C4-2B (cell line): ENCODE data around the gene EIF2AK2.

Experiments used
- H3K27ac ChIP-seq: fragments of 450-650 bp; 2 replicates; pipeline ENCODE4 v1.5.1; 2017
- ZFX ChIP-seq: fragments of 450-650 bp; IDR thresholded peaks from 2 replicates; pipeline ENCODE4 v1.6.1; 2017
- TF ChIP-seq, protein P1 (sequence below): fragments of 450-650 bp; conservative IDR thresholded peaks from 2 replicates; pipeline ENCODE4 v1.5.1; 2017; ENCODE audit warnings: mild to moderate bottlenecking

The EIF2AK2 gene

DNA sequence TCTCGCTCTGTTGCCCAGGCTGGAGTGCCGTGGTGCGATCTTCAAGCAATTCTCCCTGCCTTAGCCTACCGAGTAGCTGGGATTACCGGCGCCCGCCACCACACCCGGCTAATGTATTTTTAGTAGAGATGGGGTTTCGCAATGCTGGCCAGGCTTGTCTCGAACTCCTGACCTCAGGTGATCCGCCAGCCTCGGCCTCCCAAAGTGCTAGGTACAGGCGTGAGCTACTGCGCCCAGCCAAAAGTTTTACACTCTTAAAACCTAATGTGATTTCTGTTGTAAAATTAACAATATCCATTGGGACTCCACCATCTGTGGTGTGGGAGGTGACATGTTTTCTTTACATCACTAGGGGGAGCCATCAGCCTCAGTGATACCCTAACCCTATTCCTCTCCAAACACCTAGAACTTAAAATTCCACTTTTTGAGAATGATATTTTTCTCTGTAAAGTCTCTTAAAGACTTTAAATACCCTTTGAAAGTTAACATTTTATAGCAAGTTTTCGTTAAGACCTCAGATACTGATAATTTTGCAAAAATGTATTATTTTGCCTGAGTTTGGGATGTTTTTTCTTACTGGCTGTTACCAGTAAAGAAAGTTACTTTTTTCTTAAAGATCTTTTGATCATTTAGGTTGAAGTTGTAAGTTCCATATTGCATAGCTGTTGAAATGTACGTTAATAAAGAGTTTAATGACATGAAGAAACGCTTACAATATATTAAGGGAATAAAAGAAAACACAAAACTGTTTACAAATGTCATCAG, 11.6 kb upstream of the EIF2AK2 start:
- H3K27ac ChIP-seq, result no peak overlapping the region

DNA sequence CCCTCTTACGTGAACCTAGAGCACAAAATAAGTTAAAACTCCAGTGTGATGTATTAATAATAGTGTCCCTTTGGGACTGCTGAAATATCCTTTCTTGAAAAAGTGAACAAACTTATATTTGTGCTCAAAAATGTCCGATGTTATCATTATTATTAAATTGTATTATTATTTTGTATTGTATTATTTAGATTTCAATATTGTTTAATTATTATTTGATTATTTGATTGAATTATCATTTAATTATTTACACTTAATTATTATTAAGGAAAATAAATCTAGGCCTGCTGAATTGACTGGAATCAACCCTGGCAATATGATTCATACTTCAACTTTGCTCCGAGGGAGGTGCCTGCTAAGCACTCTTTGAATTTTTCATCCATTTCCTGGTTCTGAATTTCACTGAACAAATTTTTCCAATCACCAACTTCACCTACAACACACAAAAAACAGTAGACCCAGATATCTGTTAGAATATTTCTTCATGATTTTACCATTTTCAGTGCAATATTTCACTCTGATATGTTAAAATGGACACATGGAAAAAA, 10.9 kb upstream of the EIF2AK2 start:
- TF ChIP-seq, protein P1, sequence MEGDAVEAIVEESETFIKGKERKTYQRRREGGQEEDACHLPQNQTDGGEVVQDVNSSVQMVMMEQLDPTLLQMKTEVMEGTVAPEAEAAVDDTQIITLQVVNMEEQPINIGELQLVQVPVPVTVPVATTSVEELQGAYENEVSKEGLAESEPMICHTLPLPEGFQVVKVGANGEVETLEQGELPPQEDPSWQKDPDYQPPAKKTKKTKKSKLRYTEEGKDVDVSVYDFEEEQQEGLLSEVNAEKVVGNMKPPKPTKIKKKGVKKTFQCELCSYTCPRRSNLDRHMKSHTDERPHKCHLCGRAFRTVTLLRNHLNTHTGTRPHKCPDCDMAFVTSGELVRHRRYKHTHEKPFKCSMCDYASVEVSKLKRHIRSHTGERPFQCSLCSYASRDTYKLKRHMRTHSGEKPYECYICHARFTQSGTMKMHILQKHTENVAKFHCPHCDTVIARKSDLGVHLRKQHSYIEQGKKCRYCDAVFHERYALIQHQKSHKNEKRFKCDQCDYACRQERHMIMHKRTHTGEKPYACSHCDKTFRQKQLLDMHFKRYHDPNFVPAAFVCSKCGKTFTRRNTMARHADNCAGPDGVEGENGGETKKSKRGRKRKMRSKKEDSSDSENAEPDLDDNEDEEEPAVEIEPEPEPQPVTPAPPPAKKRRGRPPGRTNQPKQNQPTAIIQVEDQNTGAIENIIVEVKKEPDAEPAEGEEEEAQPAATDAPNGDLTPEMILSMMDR, result no peak
- TF ChIP-seq ZFX, result no peak
- no peak overlapping the region for H3K27ac ChIP-seq

More for the DNA sequence above, 11.6 kb upstream of the EIF2AK2 start:
- TF ChIP-seq ZFX, result no peak
- TF ChIP-seq, protein P1, result peak; percentile 86

DNA sequence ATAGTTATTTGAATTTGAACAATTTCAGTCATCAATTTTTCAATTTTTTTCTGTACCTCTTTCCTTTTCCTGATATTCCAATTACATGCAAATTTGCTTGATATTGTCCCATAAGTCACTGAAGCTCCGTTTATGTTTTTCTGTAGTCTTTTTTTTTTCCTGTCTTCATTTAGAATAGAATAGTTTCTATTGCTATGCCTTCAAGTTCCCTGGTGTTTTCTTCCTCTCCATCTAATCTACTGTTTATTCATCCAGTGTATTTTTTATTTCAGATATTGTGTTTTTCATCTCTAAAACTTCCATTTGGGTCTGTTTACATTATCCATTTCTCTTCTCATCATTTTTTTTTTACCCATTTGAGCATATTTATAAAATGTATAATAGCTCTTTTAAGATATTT, 8.0 kb upstream of the EIF2AK2 start:
- H3K27ac ChIP-seq, result no peak overlapping the region
- TF ChIP-seq ZFX, result no peak
- TF ChIP-seq, protein P1, result no peak

- H3K27ac ChIP-seq, result peak overlapping the region; percentile 80
- TF ChIP-seq ZFX, result peak; percentile 87
- TF ChIP-seq, protein P1, result no peak
These were observed 516 bp downstream of the EIF2AK2 start for GRCh38 chr2:37156071-37156856.

DNA sequence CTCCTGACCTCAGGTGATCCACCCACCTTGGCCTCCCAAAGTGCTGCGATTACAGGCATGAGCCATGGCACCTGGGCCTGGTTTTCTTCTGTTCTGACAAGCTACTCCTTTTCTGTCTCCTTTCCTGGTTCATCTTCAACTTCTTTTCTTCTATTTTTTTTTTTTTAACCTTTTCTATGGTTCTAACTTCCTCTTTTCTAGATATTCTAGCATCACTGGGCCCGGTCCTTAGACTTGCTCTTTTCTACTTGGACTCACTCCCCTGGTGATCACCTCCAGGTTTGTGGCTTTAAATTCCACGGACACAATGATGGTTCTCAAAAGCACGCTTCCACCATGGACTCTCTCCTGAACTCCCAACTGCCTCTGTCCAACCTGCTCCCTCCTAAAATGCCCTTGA, 2.0 kb downstream of the EIF2AK2 start:
- no peak overlapping the region for H3K27ac ChIP-seq
- TF ChIP-seq ZFX, result no peak
- TF ChIP-seq, protein P1, result no peak

- no peak overlapping the region for H3K27ac ChIP-seq
- no peak for TF ChIP-seq ZFX
- TF ChIP-seq, protein P1, result no peak
These were observed 3.6 kb downstream of the EIF2AK2 start for GRCh38 chr2:37153224-37153623.
